DND-41 (cell line): ENCODE results near the gene HOXD10.

Source experiments
- EZH2 ChIP-seq: IDR thresholded peaks from 3 replicates; pipeline ENCODE4 v1.6.1; 2012; ENCODE audit warnings: borderline replicate concordance, low read depth, mild to moderate bottlenecking, moderate library complexity, low read length, inconsistent platforms; ENCODE audit not compliant: severe bottlenecking
- TF ChIP-seq, protein P1 (sequence below): IDR thresholded peaks from 2 replicates; pipeline ENCODE4 v1.5.1; 2012; ENCODE audit warnings: borderline replicate concordance, low read length, moderate library complexity, mild to moderate bottlenecking; ENCODE audit not compliant: poor library complexity, severe bottlenecking; ENCODE audit errors: extremely low read depth

DNA sequence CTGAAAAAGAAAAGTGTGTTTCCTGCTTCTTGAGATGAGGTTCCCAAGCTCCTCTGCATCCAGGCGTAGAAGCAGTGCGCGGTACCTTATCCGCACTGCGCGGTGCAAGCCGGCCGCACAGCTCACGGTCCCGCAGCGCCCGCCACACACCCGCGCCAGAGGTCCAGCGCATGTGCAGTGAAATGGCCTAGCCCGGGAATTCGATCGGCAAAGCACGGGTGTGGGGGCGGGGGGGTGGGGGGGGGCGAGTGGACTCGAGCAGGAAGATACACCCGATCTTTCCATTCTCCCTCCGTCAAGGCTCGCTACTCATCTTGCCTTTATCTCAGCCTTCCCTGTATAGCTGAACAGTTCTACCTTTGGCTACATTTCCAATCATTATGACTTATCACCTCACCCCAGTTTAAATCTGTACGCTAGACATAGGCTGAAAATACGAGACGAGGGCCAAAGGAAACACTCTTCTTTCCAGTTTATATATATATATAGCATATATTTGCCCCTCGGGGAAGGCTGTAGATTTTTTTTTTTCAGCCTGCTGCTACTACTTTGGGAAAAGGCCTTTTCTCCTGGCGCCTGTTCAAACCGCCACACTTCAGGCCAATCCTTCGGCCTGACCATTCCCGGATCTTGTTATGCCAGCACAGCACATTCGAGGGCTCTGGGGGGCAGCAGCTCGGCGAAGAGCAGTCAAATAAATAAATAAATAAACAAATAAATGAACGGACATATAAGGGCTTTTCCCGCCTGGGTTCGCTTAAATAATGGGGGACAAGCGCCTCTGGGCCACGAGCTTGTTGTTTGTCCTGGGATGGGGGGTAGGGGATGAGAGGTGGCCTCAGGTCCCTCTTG lies 23.3 kb downstream of the HOXD10 start:
- TF ChIP-seq, protein P1, sequence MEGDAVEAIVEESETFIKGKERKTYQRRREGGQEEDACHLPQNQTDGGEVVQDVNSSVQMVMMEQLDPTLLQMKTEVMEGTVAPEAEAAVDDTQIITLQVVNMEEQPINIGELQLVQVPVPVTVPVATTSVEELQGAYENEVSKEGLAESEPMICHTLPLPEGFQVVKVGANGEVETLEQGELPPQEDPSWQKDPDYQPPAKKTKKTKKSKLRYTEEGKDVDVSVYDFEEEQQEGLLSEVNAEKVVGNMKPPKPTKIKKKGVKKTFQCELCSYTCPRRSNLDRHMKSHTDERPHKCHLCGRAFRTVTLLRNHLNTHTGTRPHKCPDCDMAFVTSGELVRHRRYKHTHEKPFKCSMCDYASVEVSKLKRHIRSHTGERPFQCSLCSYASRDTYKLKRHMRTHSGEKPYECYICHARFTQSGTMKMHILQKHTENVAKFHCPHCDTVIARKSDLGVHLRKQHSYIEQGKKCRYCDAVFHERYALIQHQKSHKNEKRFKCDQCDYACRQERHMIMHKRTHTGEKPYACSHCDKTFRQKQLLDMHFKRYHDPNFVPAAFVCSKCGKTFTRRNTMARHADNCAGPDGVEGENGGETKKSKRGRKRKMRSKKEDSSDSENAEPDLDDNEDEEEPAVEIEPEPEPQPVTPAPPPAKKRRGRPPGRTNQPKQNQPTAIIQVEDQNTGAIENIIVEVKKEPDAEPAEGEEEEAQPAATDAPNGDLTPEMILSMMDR = no peak
- no peak for TF ChIP-seq EZH2
